ENCODE results near the gene SEC61G.

DNA sequence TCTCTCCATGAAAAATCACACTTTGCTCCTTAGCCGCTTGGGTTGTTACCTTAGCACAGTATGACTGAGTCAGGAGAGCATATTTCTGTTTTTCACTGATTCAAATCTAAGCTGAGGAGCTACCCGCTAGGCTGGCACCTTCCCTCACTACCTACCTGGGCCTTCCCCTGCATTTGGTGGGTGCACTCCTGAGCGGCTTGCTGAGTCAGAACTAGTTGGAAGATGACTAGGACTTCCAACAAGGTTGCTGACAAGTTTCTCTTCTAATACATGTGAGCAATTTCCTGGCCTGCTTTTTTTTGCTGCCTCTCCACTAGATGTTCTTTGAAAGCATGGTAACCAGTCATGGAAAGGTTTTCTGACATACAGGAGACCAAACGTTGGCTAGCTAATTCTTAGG, 43.8 kb upstream of the SEC61G start:
- TF ChIP-seq, protein P1, sequence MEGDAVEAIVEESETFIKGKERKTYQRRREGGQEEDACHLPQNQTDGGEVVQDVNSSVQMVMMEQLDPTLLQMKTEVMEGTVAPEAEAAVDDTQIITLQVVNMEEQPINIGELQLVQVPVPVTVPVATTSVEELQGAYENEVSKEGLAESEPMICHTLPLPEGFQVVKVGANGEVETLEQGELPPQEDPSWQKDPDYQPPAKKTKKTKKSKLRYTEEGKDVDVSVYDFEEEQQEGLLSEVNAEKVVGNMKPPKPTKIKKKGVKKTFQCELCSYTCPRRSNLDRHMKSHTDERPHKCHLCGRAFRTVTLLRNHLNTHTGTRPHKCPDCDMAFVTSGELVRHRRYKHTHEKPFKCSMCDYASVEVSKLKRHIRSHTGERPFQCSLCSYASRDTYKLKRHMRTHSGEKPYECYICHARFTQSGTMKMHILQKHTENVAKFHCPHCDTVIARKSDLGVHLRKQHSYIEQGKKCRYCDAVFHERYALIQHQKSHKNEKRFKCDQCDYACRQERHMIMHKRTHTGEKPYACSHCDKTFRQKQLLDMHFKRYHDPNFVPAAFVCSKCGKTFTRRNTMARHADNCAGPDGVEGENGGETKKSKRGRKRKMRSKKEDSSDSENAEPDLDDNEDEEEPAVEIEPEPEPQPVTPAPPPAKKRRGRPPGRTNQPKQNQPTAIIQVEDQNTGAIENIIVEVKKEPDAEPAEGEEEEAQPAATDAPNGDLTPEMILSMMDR (conservative IDR thresholded peaks at IDR 0.05; ENCODE audit: low read length): no peak
- no peak for TF ChIP-seq EZH2phosphoT487 (IDR thresholded peaks at IDR 0.05; ENCODE audit: borderline replicate concordance, low read depth, low read length)
